GM23248 (cell line): ENCODE results near the gene ISOC1. TPM values are rescaled to one million over a fixed set of nuclear protein-coding genes. Genes with fewer than 3 reads are reported as not detected.
A peak's percentile ranks its signal among the peaks of the same experiment; 100 is the strongest.

Source experiments
- DNase-seq: peaks from one replicate; pipeline ENCODE4 v3.0.0-alpha.2; 2015
- H2AFZ ChIP-seq: fragments of 200-600 bp; sonication (generic); 2 replicates; pipeline ENCODE4 v1.6.1; 2016; ENCODE audit warnings: antibody characterized with exemption
- H3F3A ChIP-seq: fragments of 200-600 bp; sonication (generic); 2 replicates; pipeline ENCODE4 v1.6.1; 2016; ENCODE audit warnings: mild to moderate bottlenecking, antibody characterized with exemption, mixed run types; ENCODE audit not compliant: insufficient read depth
- H3K27ac ChIP-seq: fragments of 200-600 bp; sonication (generic); 2 replicates; pipeline ENCODE4 v1.5.1; 2016; ENCODE audit warnings: mild to moderate bottlenecking
- H3K27me3 ChIP-seq: fragments of 200-600 bp; sonication (generic); replicated peaks from 2 replicates; pipeline ENCODE4 v1.6.1; 2016; ENCODE audit warnings: mild to moderate bottlenecking; ENCODE audit not compliant: insufficient read depth
- H3K36me3 ChIP-seq: fragments of 200-600 bp; sonication (generic); 2 replicates; pipeline ENCODE4 v1.6.1; 2016; ENCODE audit warnings: low read depth, mild to moderate bottlenecking
- H3K4me1 ChIP-seq: fragments of 200-600 bp; sonication (generic); 2 replicates; pipeline ENCODE4 v1.6.1; 2016; ENCODE audit warnings: mild to moderate bottlenecking; ENCODE audit not compliant: insufficient read depth
- H3K4me2 ChIP-seq: fragments of 200-600 bp; sonication (generic); one replicate; pipeline ENCODE4 v1.6.1; 2016; ENCODE audit warnings: mild to moderate bottlenecking; ENCODE audit not compliant: unreplicated experiment
- H3K4me3 ChIP-seq: fragments of 200-600 bp; sonication (generic); 2 replicates; pipeline ENCODE4 v1.5.1; 2016; ENCODE audit warnings: mild to moderate bottlenecking
- H3K79me2 ChIP-seq: fragments of 200-600 bp; sonication (generic); 2 replicates; pipeline ENCODE4 v1.6.1; 2016; ENCODE audit warnings: mild to moderate bottlenecking; ENCODE audit not compliant: insufficient read depth
- H3K9ac ChIP-seq: fragments of 200-600 bp; sonication (generic); 2 replicates; pipeline ENCODE4 v1.6.1; 2016; ENCODE audit warnings: mild to moderate bottlenecking
- H3K9me2 ChIP-seq: fragments of 200-600 bp; sonication (generic); 2 replicates; pipeline ENCODE4 v1.6.1; 2016; ENCODE audit warnings: mixed run types, mild to moderate bottlenecking, moderate library complexity; ENCODE audit not compliant: insufficient read depth
- H3K9me3 ChIP-seq: fragments of 200-600 bp; sonication (generic); one replicate; pipeline ENCODE4 v1.6.1; 2017; ENCODE audit warnings: low read depth
- H4K20me1 ChIP-seq: fragments of 200-600 bp; sonication (generic); 2 replicates; pipeline ENCODE4 v1.6.0; 2016; ENCODE audit not compliant: insufficient read depth
- EZH2 ChIP-seq: fragments of 200-600 bp; sonication (generic); IDR thresholded peaks from 2 replicates; pipeline ENCODE4 v1.6.1; 2018; ENCODE audit warnings: antibody characterized with exemption, mild to moderate bottlenecking; ENCODE audit not compliant: insufficient read depth, poor library complexity, severe bottlenecking
- EZH2phosphoT487 ChIP-seq: fragments of 200-600 bp; sonication (generic); IDR thresholded peaks from 2 replicates; pipeline ENCODE4 v1.6.1; 2018; ENCODE audit warnings: antibody characterized with exemption, moderate library complexity, mild to moderate bottlenecking, low read depth; ENCODE audit not compliant: insufficient read depth
- WGBS, 2 experiments: methylation state at CpG; one replicate each; pipeline ENCODE4 v1.1.6; 2015 to 2017; ENCODE audit warnings: low lambda C conversion rate in 2 of 2, low coverage in 1 of 2; ENCODE audit errors: missing lambda C conversion rate in 2 of 2; 5-methylcytosine and 5-hydroxymethylcytosine counted together
- in situ Hi-C: fragments of 300-500 bp; cut with MboI; formaldehyde crosslinking; loops from 2 replicates; pipeline ENCODE4 v1.15.0; 2020
- polyA plus RNA-seq: library from polyadenylated mRNA; unstranded; fragments of >200 nt; fragmentation: Nextera tagmentation; extraction: Ambion mirVana; gene quantifications from 2 replicates; pipeline ENCODE4 v1.2.1, GENCODE V29; 2016
- total RNA-seq: library from RNA; depleted of rRNA; stranded (reverse); fragments of >200 nt; shearing (Covaris generic); gene quantifications from 2 replicates; pipeline ENCODE4 v1.2.3, GENCODE V29; 2014

Gene ISOC1
- total and polyA plus RNA-seq, 2 experiments from 2014 or later: 6.2 to 11.5 TPM

- no peak overlapping the region for H2AFZ ChIP-seq
- no peaks in the 10 kb centered on the region for H4K20me1 ChIP-seq
- H3K36me3 ChIP-seq: no peaks in the 10 kb centered on the region
- in situ Hi-C loops: no loop called here
- peak; percentile 6 for DNase-seq
- TF ChIP-seq EZH2phosphoT487 (no peak), EZH2 (no peak)
- 72 to 76% methylated on average over 3 of the region's 3 CpGs for WGBS, 2 experiments
- no peak overlapping the region for H3K4me2 ChIP-seq
- H3K79me2 ChIP-seq: no peaks in the 10 kb centered on the region
- no peak overlapping the region for H3K9ac ChIP-seq
- no peaks in the 10 kb centered on the region for H3K9me2 ChIP-seq
- no peak overlapping the region for H3K27ac ChIP-seq
- H3K9me3 ChIP-seq: no peaks in the 10 kb centered on the region
- no peaks in the 10 kb centered on the region for H3K4me1 ChIP-seq
- H3K4me3 ChIP-seq: no peak overlapping the region
- H3K27me3 ChIP-seq: no peaks in the 10 kb centered on the region
- H3F3A ChIP-seq: no peaks in the 10 kb centered on the region
Observed at GRCh38 chr5:129112295-129112694, 17.7 kb downstream of the ISOC1 start.

- Histone ChIP-seq H3K36me3 (no peaks in the 10 kb centered on the region), H3K9me2 (no peaks in the 10 kb centered on the region), H3K4me3 (no peak overlapping the region), H2AFZ (no peak overlapping the region), H4K20me1 (no peaks in the 10 kb centered on the region), H3K9ac (no peak overlapping the region), H3K4me1 (no peaks in the 10 kb centered on the region), H3K9me3 (no peaks in the 10 kb centered on the region), H3F3A (no peaks in the 10 kb centered on the region), H3K27me3 (no peaks in the 10 kb centered on the region), H3K79me2 (no peaks in the 10 kb centered on the region), H3K4me2 (no peak overlapping the region), H3K27ac (no peak overlapping the region)
- peak; percentile 7 for DNase-seq
- TF ChIP-seq EZH2phosphoT487 (no peak), EZH2 (no peak)
- in situ Hi-C loops: no loop called here
- 22 to 30% methylated on average over 2 of the region's 2 CpGs for WGBS, 2 experiments
Observed at GRCh38 chr5:129113867-129114266, 19.3 kb downstream of the ISOC1 start.

- in situ Hi-C loops: no loop called here
- Histone ChIP-seq H3K79me2 (no peaks in the 10 kb centered on the region), H3K4me1 (no peaks in the 10 kb centered on the region), H3K36me3 (no peaks in the 10 kb centered on the region), H3F3A (no peaks in the 10 kb centered on the region), H4K20me1 (no peaks in the 10 kb centered on the region), H3K4me3 (no peak overlapping the region), H2AFZ (no peak overlapping the region), H3K9ac (no peak overlapping the region), H3K9me3 (no peaks in the 10 kb centered on the region), H3K4me2 (no peak overlapping the region), H3K27me3 (no peaks in the 10 kb centered on the region), H3K27ac (no peak overlapping the region), H3K9me2 (no peaks in the 10 kb centered on the region)
- WGBS, 2 experiments: 79 to 85% methylated on average over 10 of the region's 10 CpGs
- no peak for DNase-seq
- no peak for TF ChIP-seq EZH2phosphoT487
- no peak for TF ChIP-seq EZH2
Observed at GRCh38 chr5:129114539-129115193, 20.1 kb downstream of the ISOC1 start.

GRCh38 chr5:129115680-129116079 lies 21.1 kb downstream of the ISOC1 start:
- no peaks in the 10 kb centered on the region for H3K79me2 ChIP-seq
- no peaks in the 10 kb centered on the region for H3K9me3 ChIP-seq
- DNase-seq: no peak
- H3K9ac ChIP-seq: no peak overlapping the region
- no peaks in the 10 kb centered on the region for H3F3A ChIP-seq
- H3K4me3 ChIP-seq: no peak overlapping the region
- no peaks in the 10 kb centered on the region for H3K9me2 ChIP-seq
- no peaks in the 10 kb centered on the region for H3K4me1 ChIP-seq
- WGBS, 2 experiments: 90 to 95% methylated on average over 2 of the region's 2 CpGs
- TF ChIP-seq EZH2phosphoT487: no peak
- no peak for TF ChIP-seq EZH2
- H2AFZ ChIP-seq: no peak overlapping the region
- no peaks in the 10 kb centered on the region for H3K27me3 ChIP-seq
- no peaks in the 10 kb centered on the region for H3K36me3 ChIP-seq
- H3K27ac ChIP-seq: no peak overlapping the region
- in situ Hi-C loops: no loop called here
- H4K20me1 ChIP-seq: no peaks in the 10 kb centered on the region
- H3K4me2 ChIP-seq: no peak overlapping the region

- H3K9me2 ChIP-seq: no peaks in the 10 kb centered on the region
- H3K9ac ChIP-seq: no peak overlapping the region
- DNase-seq: no peak
- no peaks in the 10 kb centered on the region for H3F3A ChIP-seq
- H3K4me3 ChIP-seq: no peak overlapping the region
- no peak for TF ChIP-seq EZH2phosphoT487
- no peak for TF ChIP-seq EZH2
- H3K4me2 ChIP-seq: no peak overlapping the region
- no peaks in the 10 kb centered on the region for H3K9me3 ChIP-seq
- H2AFZ ChIP-seq: no peak overlapping the region
- 90 to 92% methylated on average over 3 of the region's 3 CpGs for WGBS, 2 experiments
- no peak overlapping the region for H3K27ac ChIP-seq
- no peaks in the 10 kb centered on the region for H4K20me1 ChIP-seq
- no peaks in the 10 kb centered on the region for H3K36me3 ChIP-seq
- H3K4me1 ChIP-seq: no peaks in the 10 kb centered on the region
- H3K27me3 ChIP-seq: no peaks in the 10 kb centered on the region
- in situ Hi-C loops: no loop called here
- H3K79me2 ChIP-seq: no peaks in the 10 kb centered on the region
Observed at GRCh38 chr5:129116797-129117196, 22.2 kb downstream of the ISOC1 start.
